Cardiac muscle cell (in vitro differentiated cells and primary cell): ENCODE measurements around the gene SLAIN2. TPM values are rescaled to one million over a fixed set of nuclear protein-coding genes. Genes with fewer than 3 reads are reported as not detected.

Source experiments
- DNase-seq, 2 donors: peaks; one replicate each; pipeline versions ENCODE4 v3.0.0 to v3.0.0-alpha.2; 2010 to 2017; ENCODE audit warnings: low read depth in 1 of 2, low spot score in 1 of 2
- H3K27ac ChIP-seq: fragments of 200-600 bp; sonication (generic); 2 replicates; pipeline ENCODE4 v1.5.1; 2016
- H3K27me3 ChIP-seq: fragments of 200-600 bp; sonication (generic); 2 replicates; pipeline ENCODE4 v1.6.0; 2016; ENCODE audit warnings: control low read depth
- H3K36me3 ChIP-seq: fragments of 200-600 bp; sonication (generic); 2 replicates; pipeline ENCODE4 v1.5.1; 2016; ENCODE audit warnings: control low read depth
- H3K4me1 ChIP-seq: fragments of 200-600 bp; sonication (generic); 2 replicates; pipeline ENCODE4 v1.8.1; 2017; ENCODE audit warnings: low read depth, mild to moderate bottlenecking, mixed run types
- H3K4me3 ChIP-seq: fragments of 200-600 bp; sonication (generic); 2 replicates; pipeline ENCODE4 v1.5.1; 2016; ENCODE audit warnings: mild to moderate bottlenecking
- H3K9me3 ChIP-seq: fragments of 200-600 bp; sonication (generic); 2 replicates; pipeline ENCODE4 v1.5.1; 2017; ENCODE audit warnings: low read depth, mild to moderate bottlenecking, control low read depth
- polyA plus RNA-seq: library from polyadenylated mRNA; unstranded; fragments of >200 nt; fragmentation: Nextera tagmentation; extraction: Ambion mirVana; gene quantifications from 2 replicates; pipeline ENCODE4 v1.2.1, GENCODE V29; 2016
- total RNA-seq: library from RNA; depleted of rRNA; stranded (reverse); fragments of >200 nt; gene quantifications from 2 replicates; pipeline ENCODE4 v1.2.3, GENCODE V29; 2016
- TF ChIP-seq, protein P1 (sequence below): IDR thresholded peaks from 2 replicates; pipeline ENCODE4 v1.5.1; 2012; ENCODE audit warnings: low read depth, mild to moderate bottlenecking, low read length

The SLAIN2 gene
- total and polyA plus RNA-seq, 2 experiments from 2014 or later, result 23.8 to 92.5 TPM

- H3K4me3 ChIP-seq, result no peak overlapping the region
- DNase-seq, result peak in 1 of 2 donors; percentile 16
- no peaks in the 10 kb centered on the region for H3K27me3 ChIP-seq
- H3K9me3 ChIP-seq, result no peaks in the 10 kb centered on the region
- TF ChIP-seq, protein P1, sequence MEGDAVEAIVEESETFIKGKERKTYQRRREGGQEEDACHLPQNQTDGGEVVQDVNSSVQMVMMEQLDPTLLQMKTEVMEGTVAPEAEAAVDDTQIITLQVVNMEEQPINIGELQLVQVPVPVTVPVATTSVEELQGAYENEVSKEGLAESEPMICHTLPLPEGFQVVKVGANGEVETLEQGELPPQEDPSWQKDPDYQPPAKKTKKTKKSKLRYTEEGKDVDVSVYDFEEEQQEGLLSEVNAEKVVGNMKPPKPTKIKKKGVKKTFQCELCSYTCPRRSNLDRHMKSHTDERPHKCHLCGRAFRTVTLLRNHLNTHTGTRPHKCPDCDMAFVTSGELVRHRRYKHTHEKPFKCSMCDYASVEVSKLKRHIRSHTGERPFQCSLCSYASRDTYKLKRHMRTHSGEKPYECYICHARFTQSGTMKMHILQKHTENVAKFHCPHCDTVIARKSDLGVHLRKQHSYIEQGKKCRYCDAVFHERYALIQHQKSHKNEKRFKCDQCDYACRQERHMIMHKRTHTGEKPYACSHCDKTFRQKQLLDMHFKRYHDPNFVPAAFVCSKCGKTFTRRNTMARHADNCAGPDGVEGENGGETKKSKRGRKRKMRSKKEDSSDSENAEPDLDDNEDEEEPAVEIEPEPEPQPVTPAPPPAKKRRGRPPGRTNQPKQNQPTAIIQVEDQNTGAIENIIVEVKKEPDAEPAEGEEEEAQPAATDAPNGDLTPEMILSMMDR, result no peak
- no peaks in the 10 kb centered on the region for H3K36me3 ChIP-seq
- H3K27ac ChIP-seq, result no peak overlapping the region
- peaks cover 6% of the 10 kb centered on the region for H3K4me1 ChIP-seq
Measured at GRCh38 chr4:48334900-48335384, 6.4 kb upstream of the SLAIN2 start.

GRCh38 chr4:48336146-48336870, 5.0 kb upstream of the SLAIN2 start:
- no peak for DNase-seq
- H3K9me3 ChIP-seq, result no peaks in the 10 kb centered on the region
- H3K27ac ChIP-seq, result no peak overlapping the region
- H3K27me3 ChIP-seq, result no peaks in the 10 kb centered on the region
- no peak overlapping the region for H3K4me3 ChIP-seq
- H3K36me3 ChIP-seq, result no peaks in the 10 kb centered on the region
- peaks cover 8% of the 10 kb centered on the region for H3K4me1 ChIP-seq
- TF ChIP-seq, protein P1, result no peak

GRCh38 chr4:48337731-48338130, 3.6 kb upstream of the SLAIN2 start:
- Histone ChIP-seq H3K27ac (no peak overlapping the region), H3K4me3 (no peak overlapping the region), H3K27me3 (no peaks in the 10 kb centered on the region), H3K4me1 (peaks cover 8% of the 10 kb centered on the region), H3K36me3 (no peaks in the 10 kb centered on the region), H3K9me3 (no peaks in the 10 kb centered on the region)
- DNase-seq, result no peak
- TF ChIP-seq, protein P1, result no peak

- no peak for DNase-seq
- H3K27ac ChIP-seq, result peak overlapping the region; percentile 5
- no peaks in the 10 kb centered on the region for H3K9me3 ChIP-seq
- TF ChIP-seq, protein P1, result no peak
- peaks cover 24% of the 10 kb centered on the region for H3K4me1 ChIP-seq
- H3K4me3 ChIP-seq, result no peak overlapping the region
- no peaks in the 10 kb centered on the region for H3K36me3 ChIP-seq
- no peaks in the 10 kb centered on the region for H3K27me3 ChIP-seq
Measured at GRCh38 chr4:48339642-48340041, 1.7 kb upstream of the SLAIN2 start.

- Histone ChIP-seq H3K27me3 (no peaks in the 10 kb centered on the region), H3K4me1 (peaks cover 25% of the 10 kb centered on the region), H3K27ac (peak overlapping the region; percentile 92), H3K36me3 (no peaks in the 10 kb centered on the region), H3K4me3 (peak overlapping the region; percentile 48), H3K9me3 (no peaks in the 10 kb centered on the region)
- TF ChIP-seq, protein P1, result no peak
- peak; percentile 22 to 75 for DNase-seq
Measured at GRCh38 chr4:48340276-48340964, 909 bp upstream of the SLAIN2 start.
